IPS DF 19.7 (cell line): ENCODE data around the gene NT5C2.

Experiments
- DNase-seq: peaks from one replicate; pipeline ENCODE4 v3.0.0-alpha.2; 2013; ENCODE audit warnings: low read depth, low spot score

NT5C2 gene

GRCh38 chr10:103124420-103125096, 68.5 kb downstream of the NT5C2 start:
- no peak for DNase-seq

GRCh38 chr10:103123282-103124024, 69.6 kb downstream of the NT5C2 start:
- DNase-seq: no peak

- no peak for DNase-seq
These were observed 71.9 kb downstream of the NT5C2 start for GRCh38 chr10:103120977-103121735.

- DNase-seq: no peak
These were observed 72.5 kb downstream of the NT5C2 start for GRCh38 chr10:103120546-103120945.

GRCh38 chr10:103117247-103117646, 75.8 kb downstream of the NT5C2 start:
- DNase-seq: no peak

GRCh38 chr10:103114876-103115275, 78.2 kb downstream of the NT5C2 start:
- no peak for DNase-seq

GRCh38 chr10:103111918-103112877, 80.9 kb downstream of the NT5C2 start:
- DNase-seq: no peak

- DNase-seq: no peak
These were observed 81.8 kb downstream of the NT5C2 start for GRCh38 chr10:103111031-103111917.

GRCh38 chr10:103110407-103110806, 82.7 kb downstream of the NT5C2 start:
- no peak for DNase-seq

GRCh38 chr10:103109821-103110220, 83.3 kb downstream of the NT5C2 start:
- no peak for DNase-seq

- no peak for DNase-seq
These were observed 86.5 kb downstream of the NT5C2 start for GRCh38 chr10:103106539-103106938.

GRCh38 chr10:103105462-103105861, 87.6 kb downstream of the NT5C2 start:
- DNase-seq: no peak

GRCh38 chr10:103104721-103105120, 88.4 kb downstream of the NT5C2 start:
- no peak for DNase-seq

- DNase-seq: no peak
These were observed 89.1 kb downstream of the NT5C2 start for GRCh38 chr10:103103989-103104388.

- no peak for DNase-seq
These were observed 90.9 kb downstream of the NT5C2 start for GRCh38 chr10:103102195-103102594.

- no peak for DNase-seq
These were observed 92.5 kb downstream of the NT5C2 start for GRCh38 chr10:103100620-103101019.

GRCh38 chr10:103098240-103098639, 94.8 kb downstream of the NT5C2 start:
- no peak for DNase-seq

- DNase-seq: no peak
These were observed 96.9 kb downstream of the NT5C2 start for GRCh38 chr10:103096130-103096529.

GRCh38 chr10:103095005-103095404, 98.1 kb downstream of the NT5C2 start:
- no peak for DNase-seq

GRCh38 chr10:103090911-103091310, 102.2 kb downstream of the NT5C2 start:
- DNase-seq: no peak
